ENCODE results near the gene FRMD1.

The FRMD1 gene

GRCh38 chr6:168029459-168030217 is 49.4 kb downstream of the FRMD1 start:
- Mint-ChIP-seq H3K36me3 (no peaks in the 10 kb centered on the region), H3K4me3 (no peak overlapping the region), H3K4me1 (no peaks in the 10 kb centered on the region), H3K27ac (no peak overlapping the region), H3K9me3 (no peaks in the 10 kb centered on the region), H3K27me3 (peaks cover 19% of the 10 kb centered on the region)
- no peak for ATAC-seq

DNA sequence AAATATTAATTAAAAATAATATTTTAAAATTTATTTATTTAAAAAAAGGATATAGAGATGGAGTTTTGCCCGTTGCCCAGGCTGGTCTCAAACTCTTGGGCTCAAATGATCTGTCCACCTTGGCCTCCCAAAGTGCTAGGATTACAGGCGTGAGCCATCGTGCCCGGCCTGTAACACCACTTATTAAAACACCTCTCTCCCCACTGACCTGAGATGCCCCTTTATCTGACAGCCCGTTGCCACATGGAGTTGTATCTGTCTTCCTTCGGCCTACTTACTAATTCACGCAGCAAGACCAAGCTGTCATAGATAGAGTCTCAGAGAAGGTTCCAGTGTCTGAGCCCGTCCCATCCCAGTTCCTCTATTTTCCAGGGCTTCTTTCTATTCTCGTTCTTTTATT is 50.8 kb downstream of the FRMD1 start:
- Mint-ChIP-seq H3K4me3 (no peak overlapping the region), H3K27me3 (peaks cover 23% of the 10 kb centered on the region), H3K4me1 (no peaks in the 10 kb centered on the region), H3K9me3 (no peaks in the 10 kb centered on the region), H3K27ac (no peak overlapping the region), H3K36me3 (no peaks in the 10 kb centered on the region)
- ATAC-seq = no peak

GRCh38 chr6:168027521-168027920 is 51.5 kb downstream of the FRMD1 start:
- peaks cover 26% of the 10 kb centered on the region for H3K27me3 Mint-ChIP-seq
- H3K4me1 Mint-ChIP-seq = no peaks in the 10 kb centered on the region
- peak; percentile 43 for ATAC-seq
- no peak overlapping the region for H3K27ac Mint-ChIP-seq
- no peaks in the 10 kb centered on the region for H3K9me3 Mint-ChIP-seq
- no peak overlapping the region for H3K4me3 Mint-ChIP-seq
- no peaks in the 10 kb centered on the region for H3K36me3 Mint-ChIP-seq

DNA sequence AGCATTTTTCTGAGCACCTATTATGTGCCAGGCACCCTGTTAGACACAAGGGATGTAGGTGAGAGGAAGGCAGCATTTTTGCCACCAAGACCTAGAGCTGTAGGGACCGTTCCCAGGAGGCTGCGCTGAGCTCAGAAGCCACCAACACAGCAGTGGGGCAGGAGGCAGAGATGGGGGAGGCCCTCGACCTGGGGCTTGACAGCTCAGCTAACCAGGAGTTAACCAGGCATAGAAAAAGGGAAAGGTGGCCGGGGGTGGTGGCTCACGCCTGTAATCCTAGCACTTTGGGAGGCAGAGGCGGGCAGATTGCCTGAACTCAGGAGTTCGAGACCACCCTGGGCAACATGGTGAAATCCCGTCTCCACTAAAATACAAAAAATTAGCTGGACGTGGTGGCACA is 52.1 kb downstream of the FRMD1 start:
- Mint-ChIP-seq H3K36me3 (no peaks in the 10 kb centered on the region), H3K9me3 (no peaks in the 10 kb centered on the region), H3K4me1 (no peaks in the 10 kb centered on the region), H3K27ac (no peak overlapping the region), H3K27me3 (peaks cover 30% of the 10 kb centered on the region), H3K4me3 (no peak overlapping the region)
- no peak for ATAC-seq

DNA sequence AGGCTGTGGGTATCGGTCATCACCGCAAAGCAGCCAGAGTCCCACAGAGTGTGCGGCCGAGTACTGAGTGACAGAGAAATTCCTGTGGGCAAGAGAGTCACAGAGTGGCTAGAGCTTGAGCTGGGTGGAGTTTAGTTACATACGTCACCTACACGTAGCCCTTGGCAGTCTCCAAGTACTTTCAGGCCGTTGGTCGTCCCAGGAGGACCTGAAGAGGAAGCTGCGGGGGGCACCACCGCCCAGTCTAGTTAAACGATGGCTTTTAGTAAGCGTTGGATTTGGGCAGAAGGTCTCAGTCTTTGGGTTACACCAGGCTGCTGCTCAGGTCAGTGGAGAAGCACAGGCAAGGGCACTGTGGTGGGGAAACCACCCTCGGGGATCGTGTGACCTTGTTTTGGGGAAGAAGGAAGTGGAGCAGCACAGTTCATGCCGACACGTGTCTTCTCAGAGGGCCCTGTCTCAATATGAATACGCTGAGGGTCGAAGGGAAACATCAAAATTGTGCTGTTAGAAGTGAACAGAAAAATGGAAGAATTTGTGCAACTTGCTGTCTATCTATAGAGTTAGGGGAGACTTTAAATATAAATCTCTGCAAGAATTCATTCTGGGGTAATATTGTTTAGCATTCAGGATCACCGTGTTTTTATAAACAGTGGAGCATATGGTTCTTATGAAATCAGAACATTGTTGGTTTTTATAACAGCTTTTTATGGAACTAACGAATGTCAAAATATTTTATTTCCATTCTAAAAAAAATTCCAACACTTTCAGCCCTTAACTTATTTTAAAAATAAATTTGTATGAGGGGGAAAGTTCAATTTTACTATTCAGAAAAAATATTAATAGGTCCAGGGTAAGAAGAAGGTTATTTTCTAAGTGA is 52.9 kb downstream of the FRMD1 start:
- no peak for ATAC-seq
- H3K4me3 Mint-ChIP-seq = no peak overlapping the region

DNA sequence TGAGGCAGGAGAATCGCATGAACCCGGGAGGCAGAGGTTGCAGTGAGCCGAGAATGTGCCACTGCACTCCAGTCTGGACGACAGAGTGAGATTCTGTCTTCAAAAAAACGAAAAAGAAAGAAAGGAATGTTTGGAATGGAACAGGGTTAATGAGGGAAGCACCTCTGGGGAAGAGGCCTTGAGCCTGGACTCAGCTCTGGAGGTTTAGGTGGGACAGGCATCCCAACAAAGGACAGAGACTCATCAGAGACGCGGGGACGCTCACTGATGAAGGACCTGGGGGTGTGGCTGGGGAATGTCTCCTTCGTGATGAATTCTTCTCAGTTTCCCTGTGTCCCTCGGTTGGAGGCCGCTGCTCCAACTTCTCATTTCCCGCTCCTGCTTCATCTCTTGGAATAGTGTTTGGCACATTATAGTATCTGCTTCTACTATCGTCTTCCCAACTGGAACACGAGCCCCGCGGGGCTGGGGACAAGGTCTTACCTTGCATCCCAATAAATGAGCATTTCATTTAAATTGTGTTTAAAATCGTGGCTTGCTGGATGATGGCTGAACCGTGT is 54.0 kb downstream of the FRMD1 start:
- Mint-ChIP-seq H3K36me3 (no peaks in the 10 kb centered on the region), H3K27me3 (peaks cover 30% of the 10 kb centered on the region), H3K4me1 (no peaks in the 10 kb centered on the region), H3K27ac (no peak overlapping the region), H3K9me3 (peaks cover under 1% of the 10 kb centered on the region), H3K4me3 (no peak overlapping the region)
- ATAC-seq = no peak

More for the DNA sequence above, 52.9 kb downstream of the FRMD1 start:
- peaks cover 30% of the 10 kb centered on the region for H3K27me3 Mint-ChIP-seq
- H3K27ac Mint-ChIP-seq = no peak overlapping the region
- H3K36me3 Mint-ChIP-seq = no peaks in the 10 kb centered on the region
- H3K4me1 Mint-ChIP-seq = no peaks in the 10 kb centered on the region
- H3K9me3 Mint-ChIP-seq = no peaks in the 10 kb centered on the region

GRCh38 chr6:168022488-168023321 is 56.3 kb downstream of the FRMD1 start:
- Mint-ChIP-seq H3K36me3 (no peaks in the 10 kb centered on the region), H3K9me3 (peaks cover 7% of the 10 kb centered on the region), H3K4me1 (no peaks in the 10 kb centered on the region), H3K4me3 (no peak overlapping the region), H3K27ac (no peak overlapping the region), H3K27me3 (peaks cover 30% of the 10 kb centered on the region)
- no peak for ATAC-seq

GRCh38 chr6:168021581-168021980 is 57.4 kb downstream of the FRMD1 start:
- no peaks in the 10 kb centered on the region for H3K36me3 Mint-ChIP-seq
- no peak for ATAC-seq
- H3K4me3 Mint-ChIP-seq = no peak overlapping the region
- H3K9me3 Mint-ChIP-seq = peaks cover 7% of the 10 kb centered on the region
- H3K4me1 Mint-ChIP-seq = no peaks in the 10 kb centered on the region
- peaks cover 24% of the 10 kb centered on the region for H3K27me3 Mint-ChIP-seq
- no peak overlapping the region for H3K27ac Mint-ChIP-seq

GRCh38 chr6:168020242-168020641 is 58.8 kb downstream of the FRMD1 start:
- no peaks in the 10 kb centered on the region for H3K36me3 Mint-ChIP-seq
- no peak for ATAC-seq
- peaks cover 33% of the 10 kb centered on the region for H3K27me3 Mint-ChIP-seq
- H3K27ac Mint-ChIP-seq = no peak overlapping the region
- H3K9me3 Mint-ChIP-seq = peaks cover 7% of the 10 kb centered on the region
- H3K4me3 Mint-ChIP-seq = no peak overlapping the region
- no peaks in the 10 kb centered on the region for H3K4me1 Mint-ChIP-seq

DNA sequence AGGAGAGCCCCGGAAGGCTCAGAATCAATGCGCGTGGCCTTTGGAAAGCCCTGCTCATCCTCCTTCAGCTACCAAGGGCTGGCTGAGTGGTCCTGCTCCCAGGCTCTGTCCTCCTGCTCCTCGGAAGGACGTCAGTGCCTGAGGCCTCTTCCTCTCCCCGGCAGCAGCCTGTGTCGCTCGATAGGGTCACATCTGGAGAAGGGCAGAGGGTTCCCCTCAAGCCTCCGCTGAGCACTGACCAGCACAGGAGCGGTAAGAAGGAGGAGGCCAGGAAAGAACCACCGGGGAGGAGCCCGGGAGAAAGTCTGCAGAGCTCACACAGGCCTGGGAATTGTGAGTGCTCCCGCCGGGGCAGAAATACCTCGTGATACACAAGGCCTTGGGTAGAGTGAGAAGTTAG is 60.3 kb downstream of the FRMD1 start:
- no peak overlapping the region for H3K4me3 Mint-ChIP-seq

GRCh38 chr6:168017629-168018028 is 61.4 kb downstream of the FRMD1 start:
- Mint-ChIP-seq H3K27ac (no peak overlapping the region), H3K36me3 (no peaks in the 10 kb centered on the region), H3K27me3 (peaks cover 21% of the 10 kb centered on the region), H3K9me3 (peaks cover 10% of the 10 kb centered on the region), H3K4me3 (no peak overlapping the region), H3K4me1 (no peaks in the 10 kb centered on the region)
- ATAC-seq = no peak

More for the DNA sequence above, 60.3 kb downstream of the FRMD1 start:
- Mint-ChIP-seq H3K36me3 (no peaks in the 10 kb centered on the region), H3K27ac (no peak overlapping the region), H3K9me3 (peaks cover 10% of the 10 kb centered on the region), H3K4me1 (no peaks in the 10 kb centered on the region), H3K27me3 (peaks cover 23% of the 10 kb centered on the region)
- no peak for ATAC-seq

DNA sequence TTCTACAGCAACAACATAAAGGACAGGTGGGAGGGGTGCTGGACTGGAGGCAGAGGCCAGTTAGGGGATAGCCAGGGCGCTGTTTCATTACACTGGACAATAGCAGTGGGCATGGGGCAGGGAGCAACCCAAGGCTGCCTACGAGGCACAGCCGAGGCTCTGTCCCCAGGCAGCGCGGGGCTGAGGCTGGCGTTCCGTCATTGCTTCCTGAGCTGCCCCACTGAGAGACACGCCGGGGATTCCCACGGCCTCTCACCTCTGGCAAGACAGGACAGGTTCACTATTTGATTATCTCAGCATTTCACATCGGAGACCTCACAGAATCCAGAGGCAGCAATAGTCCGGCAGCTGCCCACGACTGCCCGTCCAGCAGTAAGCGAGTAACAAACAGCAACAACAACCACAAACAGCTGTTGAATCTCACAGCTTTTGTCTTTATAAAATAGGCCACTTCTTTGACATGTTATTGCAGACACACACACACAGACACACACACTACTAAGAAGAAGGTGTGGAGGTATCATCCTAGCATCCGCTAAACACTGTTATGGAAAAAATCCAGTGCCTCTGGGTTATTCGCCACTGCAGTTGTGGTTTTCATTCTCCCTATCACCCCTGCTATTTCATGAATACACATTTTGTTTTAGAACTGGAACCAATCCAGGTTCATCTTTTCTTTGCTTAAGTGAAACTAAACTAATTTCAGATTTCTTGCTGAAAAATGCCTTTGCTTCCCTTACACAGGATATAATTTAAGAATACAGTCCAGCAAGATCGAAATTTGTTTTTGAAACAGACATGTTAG is 62.1 kb downstream of the FRMD1 start:
- Mint-ChIP-seq H3K4me3 (no peak overlapping the region), H3K4me1 (no peaks in the 10 kb centered on the region), H3K27ac (no peak overlapping the region), H3K27me3 (peaks cover 15% of the 10 kb centered on the region), H3K36me3 (no peaks in the 10 kb centered on the region), H3K9me3 (peaks cover 16% of the 10 kb centered on the region)
- no peak for ATAC-seq

- Mint-ChIP-seq H3K36me3 (no peaks in the 10 kb centered on the region), H3K4me3 (no peak overlapping the region), H3K27me3 (peaks cover 15% of the 10 kb centered on the region), H3K9me3 (peaks cover 19% of the 10 kb centered on the region), H3K27ac (no peak overlapping the region), H3K4me1 (no peaks in the 10 kb centered on the region)
- no peak for ATAC-seq
Measured at GRCh38 chr6:168016176-168016620, 62.8 kb downstream of the FRMD1 start.

GRCh38 chr6:168015482-168016175 is 63.4 kb downstream of the FRMD1 start:
- Mint-ChIP-seq H3K27me3 (peaks cover 15% of the 10 kb centered on the region), H3K4me1 (no peaks in the 10 kb centered on the region), H3K9me3 (peaks cover 25% of the 10 kb centered on the region), H3K27ac (no peak overlapping the region), H3K36me3 (no peaks in the 10 kb centered on the region), H3K4me3 (no peak overlapping the region)
- no peak for ATAC-seq

All from stimulated activated memory B cell treated with anti-CD40 and anti-IgM and Interleukin-4, amounts not matched to agents 10 μg/mL and 1 μg/mL and 100 μg/mL, for 72 hours (primary cell).